Adipocyte (in vitro differentiated cells): Measurements from ENCODE around the gene PEDS1.

ENCODE experiments used
- DNase-seq: peaks from one replicate; pipeline ENCODE4 v3.0.0-alpha.2; 2015; ENCODE audit warnings: low read depth
- H3K27me3 ChIP-seq: replicated peaks from 2 replicates; pipeline ENCODE4 v1.7.0; 2013; ENCODE audit warnings: mild to moderate bottlenecking, low read length, moderate library complexity; ENCODE audit not compliant: control insufficient read depth, insufficient read depth
- H3K36me3 ChIP-seq: 2 replicates; pipeline ENCODE4 v1.7.0; 2013; ENCODE audit warnings: low read length, mild to moderate bottlenecking, moderate library complexity; ENCODE audit not compliant: control insufficient read depth, insufficient read depth, severe bottlenecking
- H3K4me1 ChIP-seq: 2 replicates; pipeline ENCODE4 v1.7.0; 2013; ENCODE audit warnings: mild to moderate bottlenecking, low read length, moderate library complexity; ENCODE audit not compliant: control insufficient read depth, insufficient read depth
- H3K4me3 ChIP-seq: 2 replicates; pipeline ENCODE4 v1.7.0; 2013; ENCODE audit warnings: mild to moderate bottlenecking, low read length, moderate library complexity
- H3K9ac ChIP-seq: 2 replicates; pipeline ENCODE4 v1.7.0; 2013; ENCODE audit warnings: mild to moderate bottlenecking, low read length, moderate library complexity
- H3K9me3 ChIP-seq: 2 replicates; pipeline ENCODE4 v1.7.0; 2013; ENCODE audit warnings: mild to moderate bottlenecking, low read length, moderate library complexity; ENCODE audit not compliant: control insufficient read depth

The PEDS1 gene

GRCh38 chr20:50149481-50150254 lies 3.9 kb downstream of the PEDS1 start:
- DNase-seq: no peak
- Histone ChIP-seq H3K9me3 (no peaks in the 10 kb centered on the region), H3K9ac (peak overlapping the region; percentile 52), H3K27me3 (no peaks in the 10 kb centered on the region), H3K4me1 (peaks cover 60% of the 10 kb centered on the region), H3K4me3 (peak overlapping the region; percentile 93), H3K36me3 (peaks cover 40% of the 10 kb centered on the region)

- Histone ChIP-seq H3K9me3 (no peaks in the 10 kb centered on the region), H3K27me3 (no peaks in the 10 kb centered on the region), H3K36me3 (peaks cover 52% of the 10 kb centered on the region), H3K9ac (no peak overlapping the region), H3K4me1 (peaks cover 65% of the 10 kb centered on the region), H3K4me3 (no peak overlapping the region)
- DNase-seq: peak; percentile 43
Observed at GRCh38 chr20:50146732-50147662, 6.5 kb downstream of the PEDS1 start.

GRCh38 chr20:50146214-50146613 lies 7.3 kb downstream of the PEDS1 start:
- Histone ChIP-seq H3K27me3 (no peaks in the 10 kb centered on the region), H3K9ac (no peak overlapping the region), H3K4me3 (no peak overlapping the region), H3K4me1 (peaks cover 60% of the 10 kb centered on the region), H3K9me3 (no peaks in the 10 kb centered on the region), H3K36me3 (peaks cover 60% of the 10 kb centered on the region)
- no peak for DNase-seq

- DNase-seq: no peak
- Histone ChIP-seq H3K9ac (no peak overlapping the region), H3K27me3 (no peaks in the 10 kb centered on the region), H3K4me1 (peaks cover 54% of the 10 kb centered on the region), H3K4me3 (no peak overlapping the region), H3K36me3 (peaks cover 67% of the 10 kb centered on the region), H3K9me3 (no peaks in the 10 kb centered on the region)
Observed at GRCh38 chr20:50145566-50145965, 8.0 kb downstream of the PEDS1 start.

GRCh38 chr20:50144362-50144761 lies 9.2 kb downstream of the PEDS1 start:
- H3K36me3 ChIP-seq: peaks cover 68% of the 10 kb centered on the region
- no peak overlapping the region for H3K4me3 ChIP-seq
- DNase-seq: peak; percentile 97
- no peaks in the 10 kb centered on the region for H3K9me3 ChIP-seq
- H3K27me3 ChIP-seq: no peaks in the 10 kb centered on the region
- peaks cover 49% of the 10 kb centered on the region for H3K4me1 ChIP-seq
- H3K9ac ChIP-seq: peak overlapping the region; percentile 39

- Histone ChIP-seq H3K9me3 (no peaks in the 10 kb centered on the region), H3K9ac (peak overlapping the region; percentile 3), H3K4me1 (peaks cover 60% of the 10 kb centered on the region), H3K4me3 (no peak overlapping the region), H3K27me3 (no peaks in the 10 kb centered on the region), H3K36me3 (peaks cover 56% of the 10 kb centered on the region)
- no peak for DNase-seq
Observed at GRCh38 chr20:50142812-50143211, 10.7 kb downstream of the PEDS1 start.

- Histone ChIP-seq H3K27me3 (no peaks in the 10 kb centered on the region), H3K9ac (peak overlapping the region; percentile 2), H3K36me3 (peaks cover 50% of the 10 kb centered on the region), H3K4me1 (peaks cover 62% of the 10 kb centered on the region), H3K9me3 (no peaks in the 10 kb centered on the region), H3K4me3 (no peak overlapping the region)
- DNase-seq: no peak
Observed at GRCh38 chr20:50141811-50142561, 11.5 kb downstream of the PEDS1 start.

- Histone ChIP-seq H3K4me1 (peaks cover 57% of the 10 kb centered on the region), H3K9me3 (no peaks in the 10 kb centered on the region), H3K36me3 (peaks cover 43% of the 10 kb centered on the region), H3K27me3 (no peaks in the 10 kb centered on the region), H3K4me3 (no peak overlapping the region), H3K9ac (peak overlapping the region; percentile 16)
- DNase-seq: no peak
Observed at GRCh38 chr20:50141018-50141675, 12.4 kb downstream of the PEDS1 start.

- H3K36me3 ChIP-seq: peaks cover 43% of the 10 kb centered on the region
- H3K4me3 ChIP-seq: no peak overlapping the region
Observed at GRCh38 chr20:50140339-50140859, 13.1 kb downstream of the PEDS1 start.

GRCh38 chr20:50138479-50139393 lies 14.8 kb downstream of the PEDS1 start:
- peaks cover 48% of the 10 kb centered on the region for H3K4me1 ChIP-seq
- peaks cover 58% of the 10 kb centered on the region for H3K36me3 ChIP-seq
- DNase-seq: no peak
- no peaks in the 10 kb centered on the region for H3K9me3 ChIP-seq
- no peak overlapping the region for H3K4me3 ChIP-seq
- peak overlapping the region; percentile 15 for H3K9ac ChIP-seq
- no peaks in the 10 kb centered on the region for H3K27me3 ChIP-seq

More at GRCh38 chr20:50140339-50140859, 13.1 kb downstream of the PEDS1 start:
- H3K27me3 ChIP-seq: no peaks in the 10 kb centered on the region
- H3K9me3 ChIP-seq: no peaks in the 10 kb centered on the region
- DNase-seq: no peak
- H3K4me1 ChIP-seq: peaks cover 50% of the 10 kb centered on the region
- peak overlapping the region; percentile 16 for H3K9ac ChIP-seq
